Activated naive CD4-positive, alpha-beta T cell treated with anti-CD3 and anti-CD28 coated beads, Interleukin-2, amount 50 U/mL, for 16 hours (primary cell): ENCODE results near the gene NCS1.
"Not testable (repeated sequence)": the region's sequence is repeated elsewhere in the genome, so short reads cannot be mapped to it uniquely, and the experiment has no call there.

ENCODE experiments used
- DNase-seq: peaks from one replicate; pipeline ENCODE4 v3.0.0-alpha.2; 2020

NCS1 gene

DNA sequence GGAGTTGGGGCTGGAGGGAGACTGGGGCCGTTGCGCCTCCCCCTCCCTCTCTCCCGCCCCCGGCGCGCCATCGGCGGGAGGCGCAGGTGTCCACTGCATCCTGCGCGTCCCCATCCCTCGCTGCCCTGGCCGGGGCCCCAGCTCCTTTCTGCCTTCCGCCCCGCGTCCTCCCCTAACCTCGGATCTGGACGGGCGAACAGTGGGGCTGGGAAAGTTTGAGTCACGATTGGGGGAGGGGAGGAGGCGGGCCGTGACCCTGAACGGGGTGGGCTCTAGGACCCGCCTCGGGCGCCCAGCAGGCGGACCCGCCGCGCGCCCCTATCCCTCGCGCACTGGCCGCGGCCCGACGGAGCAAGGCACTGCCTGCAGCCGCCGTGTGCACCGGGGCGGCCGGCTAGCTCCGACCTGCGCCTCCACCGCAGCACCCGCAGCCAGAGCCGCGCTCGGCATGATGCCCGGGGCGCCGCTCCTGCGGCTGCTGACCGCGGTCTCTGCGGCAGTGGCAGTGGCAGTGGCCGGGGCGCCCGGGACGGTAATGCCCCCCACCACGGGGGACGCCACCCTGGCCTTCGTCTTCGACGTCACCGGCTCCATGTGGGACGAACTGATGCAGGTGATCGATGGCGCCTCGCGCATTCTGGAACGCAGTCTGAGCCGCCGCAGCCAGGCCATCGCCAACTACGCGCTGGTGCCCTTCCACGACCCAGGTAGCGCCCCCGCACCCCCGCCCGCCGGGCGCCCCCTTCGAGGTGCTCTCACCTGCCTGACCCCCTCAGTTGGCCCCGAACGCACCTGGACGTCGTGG, 93.4 kb downstream of the NCS1 start, which contains the start of gene HMCN2:
Gene HMCN2, plus strand, starts transcription at position 330 of the 805 bp plus-strand sequence. Its CDS starts 119 bp downstream, at position 449.
- DNase-seq: no peak

DNA sequence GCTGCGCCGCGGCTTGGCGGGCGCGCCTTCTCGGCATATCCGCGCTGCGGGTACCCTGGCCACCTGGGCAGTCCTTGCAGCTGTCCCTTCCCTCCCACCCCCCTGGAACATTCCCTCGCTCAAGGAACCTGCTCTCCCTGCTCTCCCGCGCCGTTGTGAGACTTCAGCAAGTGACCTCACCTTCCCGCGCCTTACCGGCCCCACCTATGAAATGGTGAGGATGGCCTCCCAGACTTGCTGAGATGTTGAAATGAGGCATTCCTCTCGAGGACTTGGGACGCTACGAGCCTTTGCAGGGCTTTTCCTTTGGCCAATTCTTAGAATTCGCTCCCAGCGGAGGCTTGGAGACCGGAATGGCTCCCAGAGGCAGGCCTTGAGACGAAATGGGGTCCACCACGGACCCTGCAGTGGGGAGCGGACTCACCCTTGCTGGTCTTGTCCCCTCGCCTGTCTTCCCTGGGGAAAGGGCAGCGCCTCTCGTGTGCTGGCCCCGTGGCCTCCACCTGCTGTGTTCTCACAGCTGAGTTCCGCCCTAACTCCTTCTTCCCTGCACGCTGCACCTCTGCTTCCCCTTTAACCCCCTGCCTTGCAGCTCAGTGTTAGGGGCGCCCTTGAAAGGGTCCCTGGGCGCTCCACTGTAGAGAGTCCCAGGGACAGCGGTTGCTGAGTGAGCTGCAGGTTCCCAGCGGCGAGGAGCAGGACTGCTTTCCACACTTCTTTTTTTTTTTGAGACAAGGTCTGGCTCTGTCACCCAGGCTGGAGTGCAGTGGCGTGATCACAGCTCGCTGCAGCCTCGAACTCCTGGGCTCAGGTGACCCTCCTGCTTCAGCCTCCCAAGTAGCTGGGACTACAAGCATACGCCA, 94.3 kb downstream of the NCS1 start:
- DNase-seq: no peak

DNA sequence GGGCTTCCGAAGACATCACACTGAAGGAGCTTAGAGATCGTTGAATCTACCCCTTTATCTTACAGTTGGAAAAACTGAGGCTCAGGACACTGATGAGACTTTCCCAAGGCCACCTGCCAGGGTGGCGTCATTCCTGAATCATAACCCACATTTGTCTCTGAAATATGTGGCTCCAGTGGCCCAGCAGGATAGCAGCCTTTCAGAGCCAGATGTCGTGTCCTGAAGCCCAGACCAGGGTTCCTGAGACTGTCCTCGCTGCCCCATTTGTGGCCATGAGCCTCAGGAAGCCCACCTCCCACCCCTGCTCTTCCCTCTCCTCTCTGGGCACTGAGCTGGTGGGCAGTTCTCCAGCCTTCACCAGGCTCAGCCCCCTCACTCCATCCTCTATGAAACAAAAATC, 95.7 kb downstream of the NCS1 start:
- DNase-seq: no peak

DNA sequence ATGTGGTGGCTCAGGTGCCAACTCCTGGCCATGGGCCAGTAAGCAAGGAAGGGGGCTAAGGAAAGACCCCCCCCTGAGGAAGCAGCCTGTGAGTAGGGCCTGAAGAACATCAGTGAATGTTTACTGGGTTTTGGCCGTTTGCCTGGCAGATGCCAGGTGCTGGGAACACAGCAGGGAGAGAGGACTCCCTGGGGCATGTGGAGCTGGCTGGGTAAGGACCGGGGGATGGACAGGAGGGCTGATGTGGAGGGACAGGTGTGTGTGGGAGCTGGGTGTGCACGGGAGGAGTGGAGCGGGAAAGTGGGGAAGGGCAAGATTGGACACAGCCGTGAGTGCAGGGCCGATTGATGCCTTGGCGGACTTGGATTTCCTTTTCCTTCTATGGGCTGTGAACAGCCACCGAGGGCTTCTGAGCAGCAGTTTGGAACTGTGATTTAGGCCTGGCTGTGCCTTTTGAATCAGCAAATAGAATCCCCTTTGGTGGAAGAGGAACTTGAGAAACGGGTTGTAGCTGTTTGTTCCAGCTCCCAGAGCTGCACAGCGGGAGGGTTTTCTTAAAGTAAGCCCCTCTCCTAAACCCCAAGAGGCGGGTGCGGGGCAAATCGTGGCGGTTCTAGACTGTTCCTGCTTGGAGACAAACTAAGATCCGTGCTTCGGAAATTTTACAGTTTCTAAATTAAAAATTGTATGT, 96.5 kb downstream of the NCS1 start:
- no peak for DNase-seq

DNA sequence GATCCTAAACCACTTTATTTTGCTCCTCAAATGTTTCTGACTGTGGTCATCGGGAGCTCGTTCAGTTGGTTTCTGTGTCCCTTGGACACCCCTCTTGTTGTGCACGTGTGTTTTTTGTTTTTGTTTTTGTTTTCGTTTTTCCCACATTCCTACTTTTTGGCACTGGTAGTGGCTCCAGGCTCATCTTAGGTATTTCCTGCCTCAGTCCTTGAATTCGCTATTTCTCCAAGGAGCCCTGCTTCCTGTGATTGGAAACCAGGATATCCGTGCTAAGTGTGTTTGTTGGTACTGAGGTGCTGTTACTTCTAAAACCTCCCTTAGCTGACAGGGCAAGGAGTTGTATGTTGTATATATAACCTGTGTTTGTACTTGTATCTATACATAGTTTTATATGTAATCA, 99.3 kb downstream of the NCS1 start:
- DNase-seq: no peak

DNA sequence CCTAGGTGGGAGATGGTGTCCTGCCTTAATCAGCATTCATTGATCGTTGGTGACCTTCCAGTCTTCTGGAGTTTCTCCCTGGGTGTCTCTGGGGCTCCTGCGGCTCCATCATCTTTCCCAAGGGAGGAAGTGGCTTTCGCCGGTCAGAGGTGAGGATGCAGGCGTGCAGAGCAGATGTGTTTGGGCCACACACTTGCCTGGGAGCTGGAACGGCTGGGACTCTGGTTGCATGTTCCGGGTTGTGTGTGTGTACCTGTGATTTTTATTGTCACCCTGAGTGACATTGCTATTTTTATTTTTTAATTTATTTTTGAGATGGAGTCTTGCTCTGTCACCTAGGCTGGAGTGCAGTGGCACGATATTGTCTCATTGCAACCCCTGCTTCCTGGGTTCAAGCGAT, 103.0 kb downstream of the NCS1 start:
- DNase-seq: no peak

DNA sequence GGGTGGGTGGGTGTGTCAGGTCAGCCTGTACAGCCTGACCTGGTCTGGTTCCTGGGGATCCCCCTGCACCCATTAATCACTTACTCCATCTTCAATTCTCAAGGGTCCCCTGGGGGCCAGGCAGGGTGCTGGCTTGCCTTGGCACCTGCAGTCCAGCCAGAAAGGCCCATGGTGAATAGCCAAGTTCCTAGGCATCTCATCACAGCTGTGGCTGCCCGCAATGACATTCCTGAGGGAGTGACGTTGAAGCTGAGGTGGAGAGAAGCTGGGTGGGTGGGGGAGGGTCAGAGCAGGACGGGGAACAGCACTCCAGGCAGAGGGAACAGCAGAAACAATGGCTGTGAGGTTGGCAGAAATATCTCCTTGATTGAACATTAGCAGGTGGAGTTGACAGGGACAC, 103.9 kb downstream of the NCS1 start:
- DNase-seq: no peak

DNA sequence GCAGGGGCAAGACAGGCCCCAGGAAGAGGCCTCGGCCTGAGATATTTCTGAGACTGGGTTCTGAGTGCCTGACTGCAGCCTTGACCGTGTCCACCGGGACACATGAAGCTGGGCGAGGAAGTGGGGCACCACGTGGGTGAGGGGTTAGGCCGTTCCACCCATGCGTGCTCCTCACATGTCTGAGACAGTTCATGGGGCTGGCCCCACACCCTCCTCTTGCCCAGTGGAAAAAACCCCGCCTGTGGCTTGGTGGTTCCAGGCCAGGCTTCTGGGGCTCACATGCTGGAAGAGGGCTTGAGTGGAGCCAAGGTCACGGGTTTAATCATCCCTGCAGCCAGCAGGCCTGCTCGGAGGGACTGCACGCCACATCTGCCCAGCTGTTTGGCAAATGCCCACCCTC, 104.8 kb downstream of the NCS1 start:
- DNase-seq: no peak

DNA sequence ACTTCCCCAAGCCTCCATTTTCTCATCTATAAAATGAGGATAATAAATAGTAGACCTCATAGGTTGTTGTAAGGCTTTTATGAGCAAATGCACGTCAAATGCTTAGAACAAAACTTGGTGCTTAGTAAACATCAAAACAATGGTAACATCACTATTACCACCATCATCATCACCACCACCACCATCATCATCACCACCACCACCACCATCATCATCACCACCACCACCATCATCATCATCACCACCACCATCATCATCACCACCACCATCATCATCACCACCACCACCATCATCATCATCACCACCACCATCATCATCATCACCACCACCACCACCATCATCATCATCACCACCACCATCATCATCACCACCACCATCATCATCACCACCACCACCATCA, 105.3 kb downstream of the NCS1 start:
- DNase-seq: not testable (repeated sequence)

DNA sequence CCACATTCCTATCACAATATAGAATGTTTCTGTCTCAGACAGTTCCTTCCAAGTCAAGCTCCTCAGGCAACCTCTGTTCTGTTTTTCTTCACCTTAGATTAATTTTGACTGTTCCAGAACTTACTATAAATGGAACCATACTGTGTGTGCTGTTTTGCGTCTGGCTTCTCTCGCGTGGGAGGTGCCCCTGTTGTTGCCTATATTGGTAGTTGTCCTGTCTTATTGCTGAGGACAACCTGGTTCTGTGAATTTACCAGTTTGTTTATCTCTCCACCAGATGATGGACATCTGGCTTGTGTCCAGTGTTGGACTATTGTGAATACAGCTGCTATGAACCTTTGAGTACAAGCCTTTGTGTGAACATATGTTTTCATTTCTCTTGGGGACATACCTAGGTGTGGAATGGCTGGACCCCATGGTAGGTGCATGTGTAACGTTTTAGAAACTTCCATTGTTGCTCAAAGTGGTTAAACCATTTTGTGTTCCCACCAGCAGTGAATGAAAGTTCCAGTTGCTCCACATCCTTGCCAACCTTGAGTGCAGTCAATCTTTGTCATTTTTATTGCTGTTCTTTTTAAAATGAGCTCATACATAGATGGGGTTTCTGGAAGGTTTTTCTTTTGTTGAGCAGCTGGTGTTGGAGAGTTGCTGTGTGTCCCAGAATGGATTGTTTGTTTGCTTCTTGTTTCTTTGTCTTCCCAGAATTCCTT, 111.5 kb downstream of the NCS1 start:
- no peak for DNase-seq

DNA sequence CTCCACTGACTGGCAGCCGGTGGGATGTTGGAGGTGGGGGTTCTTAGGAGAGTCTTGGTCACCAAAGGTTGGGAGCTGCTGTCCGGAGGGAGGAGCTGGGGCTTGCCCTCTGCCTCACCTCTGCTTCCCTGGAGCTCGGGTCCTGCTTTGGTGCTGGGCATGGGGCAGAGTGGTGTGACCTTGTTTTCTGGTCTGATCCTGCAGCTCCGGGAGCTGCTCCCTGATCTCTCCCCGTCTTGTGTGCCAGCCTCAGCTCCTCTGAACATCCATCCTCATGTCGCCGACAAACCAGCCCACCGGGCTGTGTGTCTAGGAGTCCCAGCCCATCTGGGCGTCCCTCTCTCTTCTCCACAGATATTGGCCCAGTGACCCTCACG, 112.0 kb downstream of the NCS1 start:
- no peak for DNase-seq

DNA sequence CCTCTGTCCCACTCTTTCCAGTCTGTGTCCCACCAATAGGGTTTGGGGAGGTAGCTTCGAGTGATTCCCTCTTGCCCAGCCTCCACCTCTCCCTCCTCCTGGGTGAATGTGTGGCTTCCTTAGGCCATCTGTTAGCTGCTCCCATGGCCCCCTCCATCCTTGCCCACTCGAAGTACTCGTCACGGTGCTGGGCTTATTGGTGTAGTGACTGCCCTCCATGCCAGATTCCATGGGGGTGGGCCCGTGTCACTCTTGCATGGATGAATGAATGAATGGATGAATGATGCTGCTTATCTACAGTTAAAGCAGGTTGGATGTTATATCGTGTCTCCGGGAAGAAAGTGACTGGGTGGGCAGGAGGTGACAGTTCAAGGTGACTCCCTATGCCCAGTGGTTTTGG, 112.5 kb downstream of the NCS1 start:
- DNase-seq: no peak

DNA sequence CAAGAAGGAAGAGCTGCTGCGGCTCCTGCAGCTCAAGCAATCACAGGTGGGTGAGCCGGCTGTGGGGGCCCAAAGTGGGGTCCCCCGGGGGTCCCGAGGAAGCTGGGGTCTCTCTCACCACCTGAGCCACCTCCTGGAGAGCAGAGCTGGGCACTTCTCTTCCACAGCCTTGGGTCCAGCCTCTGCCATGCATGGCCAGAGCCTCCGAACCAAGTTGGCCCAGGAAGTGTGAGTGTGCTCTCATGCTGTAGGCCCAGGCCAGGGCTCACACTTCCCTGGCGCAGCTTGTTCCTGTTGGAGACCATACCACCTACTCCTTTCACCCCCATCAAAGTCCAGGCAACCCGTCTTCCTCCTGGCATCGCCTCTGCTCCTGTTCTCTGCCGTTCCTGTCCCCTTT, 113.1 kb downstream of the NCS1 start:
- DNase-seq: no peak

DNA sequence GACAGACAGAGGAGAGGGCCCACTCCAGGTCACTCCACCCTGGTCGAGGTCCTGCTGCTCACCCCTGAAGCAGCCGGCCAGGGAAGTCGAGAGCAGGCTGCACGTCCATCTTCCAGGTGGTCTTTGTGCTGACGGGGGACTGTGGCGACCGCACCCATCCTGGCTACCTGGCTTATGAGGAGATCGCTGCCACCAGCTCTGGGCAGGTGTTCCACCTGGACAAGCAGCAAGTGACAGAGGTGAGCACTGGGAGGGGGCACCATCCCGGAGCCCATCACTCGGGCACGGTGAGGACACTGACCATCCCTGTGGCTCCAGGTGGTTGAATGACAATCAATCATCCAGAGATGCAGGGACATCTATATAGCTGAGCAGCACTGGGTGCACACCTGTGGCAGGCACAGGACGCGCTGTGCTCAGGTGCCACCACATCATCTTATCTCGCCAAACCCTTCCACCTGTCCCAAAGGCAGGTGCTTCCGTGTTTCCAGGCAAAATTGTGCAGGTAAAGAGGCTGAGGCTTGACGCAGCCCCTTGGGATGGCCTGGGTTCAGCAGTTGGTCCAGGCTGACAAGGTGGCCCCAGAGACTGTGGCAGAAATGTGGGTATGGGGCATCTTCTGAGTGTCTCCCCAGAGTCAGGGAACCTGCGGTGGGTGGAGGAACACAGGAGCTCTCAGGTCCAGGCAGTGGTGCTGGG, 114.0 kb downstream of the NCS1 start:
- DNase-seq: no peak
